NAMALWA (cell line): ENCODE data around the gene MMRN2.
"Not testable (repeated sequence)": the region's sequence is repeated elsewhere in the genome, so short reads cannot be mapped to it uniquely, and the experiment has no call there.

Source experiments
- DNase-seq: peaks from one replicate; pipeline ENCODE4 v3.0.0-alpha.2; 2015; ENCODE audit warnings: low spot score

The MMRN2 gene

GRCh38 chr10:86941991-86942421 lies 15.4 kb downstream of the MMRN2 start:
- no peak for DNase-seq

GRCh38 chr10:86941426-86941825 lies 16.0 kb downstream of the MMRN2 start:
- no peak for DNase-seq

GRCh38 chr10:86940677-86941076 lies 16.7 kb downstream of the MMRN2 start:
- DNase-seq, result no peak

- DNase-seq, result not testable (repeated sequence)
These were observed 17.3 kb downstream of the MMRN2 start for GRCh38 chr10:86940076-86940475.

- DNase-seq, result no peak
These were observed 19.2 kb downstream of the MMRN2 start for GRCh38 chr10:86938260-86938659.

GRCh38 chr10:86937502-86938154 lies 19.8 kb downstream of the MMRN2 start:
- no peak for DNase-seq

GRCh38 chr10:86936661-86937501 lies 20.5 kb downstream of the MMRN2 start:
- no peak for DNase-seq

GRCh38 chr10:86934162-86934711 lies 23.2 kb downstream of the MMRN2 start:
- not testable (repeated sequence) for DNase-seq

- no peak for DNase-seq
These were observed 24.7 kb downstream of the MMRN2 start for GRCh38 chr10:86932674-86933073.

- no peak for DNase-seq
These were observed 25.5 kb downstream of the MMRN2 start for GRCh38 chr10:86931872-86932271.

- no peak for DNase-seq
These were observed 27.7 kb downstream of the MMRN2 start for GRCh38 chr10:86929468-86930380.

GRCh38 chr10:86922553-86922961 lies 34.9 kb downstream of the MMRN2 start:
- no peak for DNase-seq

GRCh38 chr10:86918022-86918471 lies 39.4 kb downstream of the MMRN2 start:
- DNase-seq, result no peak

GRCh38 chr10:86914734-86915133 lies 42.7 kb downstream of the MMRN2 start:
- DNase-seq, result no peak

- no peak for DNase-seq
These were observed 52.0 kb downstream of the MMRN2 start for GRCh38 chr10:86905429-86905828.

GRCh38 chr10:86904600-86904999 lies 52.8 kb downstream of the MMRN2 start:
- no peak for DNase-seq

GRCh38 chr10:86900955-86901354 lies 56.5 kb downstream of the MMRN2 start:
- no peak for DNase-seq

- peak; percentile 63 for DNase-seq
These were observed 57.6 kb downstream of the MMRN2 start for GRCh38 chr10:86899670-86900276.

- DNase-seq, result no peak
These were observed 58.3 kb downstream of the MMRN2 start for GRCh38 chr10:86899132-86899531.

GRCh38 chr10:86898511-86898910 lies 58.9 kb downstream of the MMRN2 start:
- no peak for DNase-seq

- no peak for DNase-seq
These were observed 67.4 kb downstream of the MMRN2 start for GRCh38 chr10:86889997-86890396.
